Skin of body (tissue), 2 donors: ENCODE data around the gene PPP2R2C. TPM values are rescaled to one million over a fixed set of nuclear protein-coding genes. Genes with fewer than 3 reads are reported as not detected.
A peak's percentile ranks its signal among the peaks of the same experiment; 100 is the strongest.

ENCODE experiments used
- DNase-seq: peaks from one replicate; lab custom pipeline; 2025; lab: John Stamatoyannopoulos, UW
- total RNA-seq: library from RNA; depleted of rRNA; stranded (reverse); fragments of >200 nt; gene quantifications from one replicate; pipeline ENCODE4 v1.2.3, GENCODE V29; 2014

Gene PPP2R2C
- total RNA-seq, 1 donor from 2014 or later, result 3.0 TPM

- no peak for DNase-seq
Measured at GRCh38 chr4:6291784-6292297, 180.6 kb downstream of the PPP2R2C start.

DNA sequence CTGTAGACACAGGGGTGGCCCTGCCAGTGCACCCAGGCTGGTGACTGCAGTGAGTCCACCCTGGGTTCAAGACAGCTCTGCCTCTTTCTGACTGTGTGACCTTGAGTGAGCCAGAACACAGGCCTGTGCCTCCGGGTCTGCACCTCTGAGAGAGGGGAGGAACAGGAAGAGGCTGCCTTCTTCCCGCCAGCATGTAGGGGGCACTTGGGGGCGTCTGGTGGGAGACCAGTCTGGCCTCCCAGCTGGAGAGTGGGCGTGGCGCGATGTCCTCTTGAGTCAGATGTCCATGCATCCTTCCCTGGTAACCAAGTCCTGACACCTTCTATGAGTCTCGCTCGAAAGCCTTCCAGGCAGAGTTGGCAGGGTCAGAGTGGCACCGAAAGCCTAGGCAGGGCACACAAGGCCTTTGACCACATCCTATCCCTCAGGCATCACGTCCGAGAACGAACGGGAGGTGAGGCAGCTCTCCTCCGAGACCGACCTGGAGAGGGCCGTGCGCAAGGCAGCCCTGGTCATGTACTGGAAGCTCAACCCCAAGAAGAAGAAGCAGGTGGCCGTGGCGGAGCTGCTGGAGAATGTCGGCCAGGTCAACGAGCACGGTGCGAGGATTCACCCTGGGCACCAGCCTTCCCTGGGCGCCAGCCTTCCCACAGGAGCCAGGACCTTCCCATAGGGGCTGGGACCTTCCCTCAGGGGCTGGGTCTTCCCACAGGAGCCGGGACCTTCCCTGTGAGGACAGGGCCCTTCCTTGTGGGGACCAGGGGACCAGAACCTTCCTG is 181.5 kb downstream of the PPP2R2C start:
- no peak for DNase-seq

- no peak for DNase-seq
Measured at GRCh38 chr4:6290256-6290655, 182.2 kb downstream of the PPP2R2C start.

GRCh38 chr4:6288871-6289270 is 183.5 kb downstream of the PPP2R2C start:
- no peak for DNase-seq

- no peak for DNase-seq
Measured at GRCh38 chr4:6288342-6288741, 184.1 kb downstream of the PPP2R2C start.

DNA sequence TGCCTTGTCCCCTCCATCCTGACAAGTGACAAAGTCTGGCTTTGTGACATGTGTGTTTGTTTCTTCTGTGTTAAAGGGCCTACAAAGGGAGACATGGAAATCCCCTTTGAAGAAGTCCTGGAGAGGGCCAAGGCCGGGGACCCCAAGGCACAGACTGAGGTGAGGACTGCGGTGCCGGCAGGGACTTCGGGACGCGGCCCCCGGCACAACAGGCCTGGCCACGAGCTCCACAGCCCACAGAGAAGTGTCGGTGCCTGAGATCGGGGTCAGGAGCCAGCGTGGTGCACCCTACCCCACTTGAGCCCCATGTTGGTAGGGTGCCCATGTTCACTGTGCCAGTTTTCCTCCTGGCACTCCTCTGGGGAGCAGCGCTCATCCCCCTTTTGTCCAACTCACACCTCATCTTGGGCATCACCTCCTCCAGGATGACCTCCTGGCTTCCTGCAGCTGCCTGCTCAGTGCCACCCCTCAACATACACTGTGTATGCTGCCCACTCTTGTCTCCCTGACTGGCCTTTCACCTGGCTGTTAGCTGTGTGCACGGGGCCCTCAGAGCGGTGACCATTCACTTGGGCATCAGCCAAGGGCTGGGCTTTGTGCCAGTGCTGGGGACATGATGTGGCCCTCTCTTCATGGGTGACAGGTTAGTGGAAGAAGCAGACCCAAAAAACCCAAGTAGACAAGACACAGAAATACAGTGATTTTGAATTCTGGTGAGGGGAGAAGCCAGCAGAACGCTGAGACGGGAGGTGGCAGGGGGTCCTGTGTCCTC is 185.2 kb downstream of the PPP2R2C start:
- no peak for DNase-seq

DNA sequence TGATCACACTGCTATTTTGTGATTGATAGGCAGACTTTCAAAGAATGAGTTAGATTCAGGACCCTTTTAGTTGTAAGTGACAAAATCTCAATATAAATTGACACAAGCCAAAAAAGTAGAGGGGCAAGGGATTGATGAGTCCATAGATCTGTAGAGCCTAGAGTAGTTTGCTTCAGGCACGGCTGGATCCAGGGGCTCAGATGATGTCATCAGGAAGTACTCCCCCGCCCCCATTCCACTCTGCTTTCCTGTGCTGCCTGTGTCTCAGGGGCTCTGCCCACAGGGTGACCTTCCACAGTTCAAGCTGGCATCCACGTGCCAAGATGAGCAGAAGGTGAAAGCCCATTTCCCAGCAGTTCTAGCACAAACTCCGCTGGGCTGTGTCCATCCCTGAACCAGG is 189.1 kb downstream of the PPP2R2C start:
- no peak for DNase-seq

- DNase-seq, result peak; percentile 11
Measured at GRCh38 chr4:6282314-6282771, 190.1 kb downstream of the PPP2R2C start.

DNA sequence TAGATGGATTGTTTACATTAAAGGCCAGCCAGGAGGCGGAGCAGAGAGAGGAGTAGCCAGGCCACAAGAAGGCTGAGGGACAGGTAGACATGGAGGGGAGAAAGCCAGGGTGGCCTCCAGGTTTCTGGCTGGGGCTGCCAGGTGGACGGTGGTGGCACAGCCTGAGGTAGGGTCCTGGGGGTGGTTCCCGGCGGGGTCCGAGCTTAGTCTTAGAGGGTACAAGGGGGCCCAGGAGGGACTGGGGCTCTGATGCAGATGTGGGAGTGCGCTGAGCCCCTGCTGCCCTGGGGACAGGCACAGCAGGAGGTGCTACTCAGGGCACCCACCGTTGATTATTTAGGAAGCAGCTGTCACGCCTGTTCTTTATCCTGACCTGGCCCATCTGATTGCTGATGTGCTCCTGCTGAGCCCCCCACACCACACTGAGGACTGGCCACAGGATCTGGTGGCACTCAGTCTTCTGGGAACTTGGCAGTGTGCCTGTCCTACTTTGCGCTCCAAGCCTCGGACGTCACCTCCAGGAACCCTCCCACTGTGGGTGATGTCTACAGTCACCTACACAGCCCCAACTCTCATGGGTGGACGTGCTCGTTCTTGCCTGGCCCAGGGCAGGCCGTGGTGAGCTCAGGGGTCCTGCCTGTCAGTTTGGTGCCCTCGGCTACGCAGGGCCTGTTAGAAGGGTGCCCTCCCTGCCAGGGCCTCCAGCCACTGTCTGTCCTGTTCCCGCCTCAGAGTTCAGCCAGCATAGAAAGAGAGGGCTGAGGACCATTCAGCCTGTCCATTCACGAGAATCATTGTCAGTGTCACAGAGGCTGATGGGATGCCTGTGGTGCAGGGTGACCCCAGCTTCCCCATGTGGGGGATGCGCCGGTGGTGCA is 190.7 kb downstream of the PPP2R2C start:
- no peak for DNase-seq

DNA sequence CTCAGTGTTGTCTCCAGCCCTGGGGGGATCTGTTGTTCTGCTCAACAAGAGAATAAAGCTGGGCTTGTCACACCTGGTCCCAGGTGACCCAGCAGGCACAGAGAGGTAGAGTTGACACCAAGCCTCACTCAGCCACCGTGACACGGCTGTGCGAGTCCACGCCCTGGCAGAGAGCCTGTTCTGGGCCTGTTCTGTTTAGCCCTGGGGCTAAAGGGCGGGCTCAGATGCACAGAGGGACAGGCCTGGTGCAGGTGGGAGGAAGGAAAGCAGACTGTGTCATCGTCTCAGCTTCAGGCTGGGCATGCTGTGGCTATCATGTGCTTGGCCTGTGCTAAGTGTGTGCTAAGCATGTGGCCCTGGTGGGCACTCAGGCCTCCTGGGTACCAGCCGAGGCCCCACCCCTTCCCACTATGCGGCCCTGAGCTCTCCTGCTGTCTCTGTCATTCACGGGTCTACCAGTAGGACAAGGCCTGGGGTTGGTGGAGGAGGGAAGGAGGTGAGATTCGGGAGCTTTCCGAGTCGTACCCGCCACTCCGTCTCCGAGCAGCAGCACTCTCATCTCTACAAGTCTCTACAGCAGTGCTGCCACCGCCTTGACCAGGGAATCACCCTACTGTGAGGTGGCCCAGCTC is 191.9 kb downstream of the PPP2R2C start:
- DNase-seq, result no peak

DNA sequence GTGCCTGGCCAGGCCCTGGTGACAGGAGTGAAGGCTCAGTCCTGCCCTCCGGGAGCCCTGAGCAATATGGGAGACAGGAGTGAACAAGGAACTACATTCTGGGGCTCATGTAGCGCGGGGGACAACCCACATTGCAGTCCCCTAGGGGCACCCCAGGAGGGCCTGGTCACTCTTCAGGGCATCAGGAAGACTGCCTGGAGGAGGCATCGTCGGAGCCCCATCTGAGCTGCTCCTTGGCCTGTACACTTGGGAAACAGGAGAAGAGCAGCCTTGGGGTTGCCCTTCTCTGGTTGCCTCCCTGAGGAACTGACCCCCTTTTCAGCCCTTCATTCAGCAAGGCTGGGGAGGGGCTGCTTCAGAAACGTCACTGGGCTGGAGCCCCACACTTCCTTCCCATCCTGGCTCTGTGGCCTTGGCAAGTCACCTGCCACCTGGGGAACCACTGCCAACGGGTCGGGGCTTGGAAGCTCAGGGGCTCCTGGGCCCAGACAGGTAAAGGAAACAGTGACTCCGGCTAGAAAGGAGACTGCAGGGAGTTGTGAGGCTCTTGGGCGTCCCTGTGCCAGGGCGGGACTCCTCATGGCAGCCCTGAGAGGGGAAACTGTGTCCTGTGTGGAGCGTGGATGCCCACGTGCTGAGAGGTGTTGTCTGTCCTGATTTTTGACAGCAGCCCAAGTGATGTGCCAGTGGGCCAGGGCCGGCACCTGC is 192.7 kb downstream of the PPP2R2C start:
- no peak for DNase-seq

GRCh38 chr4:6278801-6279197 is 193.6 kb downstream of the PPP2R2C start:
- no peak for DNase-seq

- no peak for DNase-seq
Measured at GRCh38 chr4:6277935-6278800, 194.2 kb downstream of the PPP2R2C start.

DNA sequence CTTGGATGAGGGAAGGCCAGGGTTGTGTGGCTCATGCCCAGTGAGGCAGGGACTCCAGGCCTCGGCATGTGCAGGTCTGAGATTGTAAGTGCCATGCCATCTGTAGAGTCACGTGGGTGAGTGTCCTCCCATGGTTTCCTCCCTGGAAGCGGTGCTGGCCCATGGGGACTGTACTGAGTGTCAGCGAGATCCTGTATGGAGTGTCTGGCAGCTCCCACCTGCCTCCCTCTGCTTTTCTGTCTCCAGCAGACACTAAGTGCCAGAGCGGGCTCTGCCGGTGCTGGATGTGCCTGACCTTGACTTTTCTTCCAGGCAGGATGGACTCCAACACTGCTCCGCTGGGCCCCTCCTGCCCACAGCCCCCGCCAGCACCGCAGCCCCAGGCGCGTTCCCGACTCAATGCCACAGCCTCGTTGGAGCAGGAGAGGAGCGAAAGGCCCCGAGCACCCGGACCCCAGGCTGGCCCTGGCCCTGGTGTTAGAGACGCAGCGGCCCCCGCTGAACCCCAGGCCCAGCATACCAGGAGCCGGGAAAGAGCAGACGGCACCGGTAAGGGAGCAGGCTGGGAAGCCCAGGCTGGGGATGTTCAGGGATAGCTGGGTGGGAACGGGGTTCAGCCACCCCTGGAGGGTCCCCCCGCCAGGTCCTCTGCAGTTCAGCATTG is 195.1 kb downstream of the PPP2R2C start:
- DNase-seq, result no peak

DNA sequence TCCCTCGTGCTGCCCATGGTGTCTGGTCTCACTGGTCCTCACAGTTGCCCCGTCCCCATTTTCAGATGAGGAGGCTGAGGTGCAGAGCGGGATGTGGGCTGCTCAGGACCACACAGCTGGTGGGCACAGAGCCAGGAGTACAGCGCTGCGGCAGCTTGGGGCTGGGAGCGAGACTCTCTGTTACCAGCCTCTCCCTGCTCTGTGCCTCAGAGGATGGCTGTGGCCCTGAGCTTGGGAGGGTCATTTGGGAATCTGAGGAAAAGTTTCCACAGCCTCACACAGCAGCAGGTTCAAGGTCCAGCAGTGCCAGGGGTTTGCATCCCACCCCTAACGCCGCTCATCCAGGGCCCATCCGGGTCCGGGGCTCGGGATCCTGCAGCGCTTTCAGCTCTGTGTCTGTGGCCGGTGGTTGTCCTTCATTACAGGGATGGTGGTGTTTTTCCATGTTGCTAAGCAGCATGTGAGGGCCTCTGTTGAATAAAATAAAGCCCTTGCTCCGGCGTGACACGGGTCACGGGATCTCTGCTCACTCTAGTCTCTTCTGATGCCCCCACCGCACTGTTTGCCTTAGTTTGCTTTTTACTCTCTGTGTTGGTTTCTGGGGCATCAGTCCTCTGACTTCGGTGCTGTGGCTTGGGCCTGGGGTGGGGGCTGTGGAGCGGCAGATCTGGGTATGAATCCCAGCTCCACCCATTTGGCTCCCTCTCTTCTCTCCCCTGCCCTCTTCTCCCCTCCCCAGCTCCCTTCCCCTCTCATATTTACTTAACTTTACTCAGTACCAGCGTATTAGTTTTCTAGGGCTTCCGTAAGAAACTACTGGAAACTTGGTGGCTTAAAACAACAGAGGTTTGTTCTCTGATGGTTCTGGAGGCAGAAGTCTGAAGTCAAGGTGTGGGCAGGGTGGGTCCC is 196.3 kb downstream of the PPP2R2C start:
- DNase-seq, result no peak

- no peak for DNase-seq
Measured at GRCh38 chr4:6275351-6275750, 197.1 kb downstream of the PPP2R2C start.

- DNase-seq, result no peak
Measured at GRCh38 chr4:6273661-6273990, 198.8 kb downstream of the PPP2R2C start.
